Measurements from ENCODE around the gene PIANP.

DNA sequence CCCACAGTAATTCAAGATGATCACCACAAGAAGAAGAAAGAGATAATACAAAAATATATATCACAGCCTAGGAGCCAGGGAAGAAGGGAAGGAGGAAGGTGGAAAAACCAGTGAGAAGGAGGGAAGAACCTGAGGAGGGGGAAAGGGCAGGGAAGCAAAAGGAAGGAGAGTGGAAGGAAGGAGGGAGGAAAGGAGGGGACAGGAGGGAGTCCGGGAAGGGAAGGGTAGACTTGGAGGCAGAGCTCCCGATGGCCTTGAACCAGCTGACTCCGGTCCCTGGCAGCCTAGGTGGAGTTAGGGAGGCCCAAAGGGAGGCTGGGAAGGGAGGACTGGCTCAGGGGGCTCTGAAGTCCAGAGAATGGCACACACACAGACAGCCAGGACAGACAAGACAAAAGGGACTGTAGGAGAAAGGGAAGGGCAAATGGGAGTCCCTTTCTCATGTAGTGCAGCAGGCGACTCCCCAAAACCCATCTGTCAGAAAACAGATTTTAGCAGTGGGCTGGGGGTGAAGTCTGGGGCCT lies 6.7 kb downstream of the PIANP start:
- TF ChIP-seq, protein P1, sequence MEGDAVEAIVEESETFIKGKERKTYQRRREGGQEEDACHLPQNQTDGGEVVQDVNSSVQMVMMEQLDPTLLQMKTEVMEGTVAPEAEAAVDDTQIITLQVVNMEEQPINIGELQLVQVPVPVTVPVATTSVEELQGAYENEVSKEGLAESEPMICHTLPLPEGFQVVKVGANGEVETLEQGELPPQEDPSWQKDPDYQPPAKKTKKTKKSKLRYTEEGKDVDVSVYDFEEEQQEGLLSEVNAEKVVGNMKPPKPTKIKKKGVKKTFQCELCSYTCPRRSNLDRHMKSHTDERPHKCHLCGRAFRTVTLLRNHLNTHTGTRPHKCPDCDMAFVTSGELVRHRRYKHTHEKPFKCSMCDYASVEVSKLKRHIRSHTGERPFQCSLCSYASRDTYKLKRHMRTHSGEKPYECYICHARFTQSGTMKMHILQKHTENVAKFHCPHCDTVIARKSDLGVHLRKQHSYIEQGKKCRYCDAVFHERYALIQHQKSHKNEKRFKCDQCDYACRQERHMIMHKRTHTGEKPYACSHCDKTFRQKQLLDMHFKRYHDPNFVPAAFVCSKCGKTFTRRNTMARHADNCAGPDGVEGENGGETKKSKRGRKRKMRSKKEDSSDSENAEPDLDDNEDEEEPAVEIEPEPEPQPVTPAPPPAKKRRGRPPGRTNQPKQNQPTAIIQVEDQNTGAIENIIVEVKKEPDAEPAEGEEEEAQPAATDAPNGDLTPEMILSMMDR (IDR thresholded peaks at IDR 0.05): no peak
- TF ChIP-seq, protein P2, sequence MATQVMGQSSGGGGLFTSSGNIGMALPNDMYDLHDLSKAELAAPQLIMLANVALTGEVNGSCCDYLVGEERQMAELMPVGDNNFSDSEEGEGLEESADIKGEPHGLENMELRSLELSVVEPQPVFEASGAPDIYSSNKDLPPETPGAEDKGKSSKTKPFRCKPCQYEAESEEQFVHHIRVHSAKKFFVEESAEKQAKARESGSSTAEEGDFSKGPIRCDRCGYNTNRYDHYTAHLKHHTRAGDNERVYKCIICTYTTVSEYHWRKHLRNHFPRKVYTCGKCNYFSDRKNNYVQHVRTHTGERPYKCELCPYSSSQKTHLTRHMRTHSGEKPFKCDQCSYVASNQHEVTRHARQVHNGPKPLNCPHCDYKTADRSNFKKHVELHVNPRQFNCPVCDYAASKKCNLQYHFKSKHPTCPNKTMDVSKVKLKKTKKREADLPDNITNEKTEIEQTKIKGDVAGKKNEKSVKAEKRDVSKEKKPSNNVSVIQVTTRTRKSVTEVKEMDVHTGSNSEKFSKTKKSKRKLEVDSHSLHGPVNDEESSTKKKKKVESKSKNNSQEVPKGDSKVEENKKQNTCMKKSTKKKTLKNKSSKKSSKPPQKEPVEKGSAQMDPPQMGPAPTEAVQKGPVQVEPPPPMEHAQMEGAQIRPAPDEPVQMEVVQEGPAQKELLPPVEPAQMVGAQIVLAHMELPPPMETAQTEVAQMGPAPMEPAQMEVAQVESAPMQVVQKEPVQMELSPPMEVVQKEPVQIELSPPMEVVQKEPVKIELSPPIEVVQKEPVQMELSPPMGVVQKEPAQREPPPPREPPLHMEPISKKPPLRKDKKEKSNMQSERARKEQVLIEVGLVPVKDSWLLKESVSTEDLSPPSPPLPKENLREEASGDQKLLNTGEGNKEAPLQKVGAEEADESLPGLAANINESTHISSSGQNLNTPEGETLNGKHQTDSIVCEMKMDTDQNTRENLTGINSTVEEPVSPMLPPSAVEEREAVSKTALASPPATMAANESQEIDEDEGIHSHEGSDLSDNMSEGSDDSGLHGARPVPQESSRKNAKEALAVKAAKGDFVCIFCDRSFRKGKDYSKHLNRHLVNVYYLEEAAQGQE (IDR thresholded peaks at IDR 0.05; ENCODE audit: insufficient read depth in 1 of 2, low read depth in 2 of 2, low read length in 1 of 2): no peak
- TF ChIP-seq SIN3A (IDR thresholded peaks at IDR 0.05; ENCODE audit: borderline replicate concordance, insufficient read depth, low read depth, low read length) (no peak), POLR2AphosphoS5 (IDR thresholded peaks at IDR 0.05; ENCODE audit: low read depth, low read length) (no peak)

Measured in Panc1 (cell line).